ENCODE measurements around the gene ASGR1. TPM values are rescaled to one million over a fixed set of nuclear protein-coding genes. Genes with fewer than 3 reads are reported as not detected.
"Not testable (repeated sequence)": the region's sequence is repeated elsewhere in the genome, so short reads cannot be mapped to it uniquely, and the experiment has no call there.

The ASGR1 gene
- total and polyA plus RNA-seq, 12 donors: 0.32 to 1.2 (median 0.58) TPM; not detected in 2

- peak overlapping the region in 1 of 10 donors; percentile 75 for H3K27ac ChIP-seq
Measured at GRCh38 chr17:7167832-7168231, 11.3 kb downstream of the ASGR1 start.

GRCh38 chr17:7166873-7167272 lies 12.3 kb downstream of the ASGR1 start:
- ATAC-seq (no peak), DNase-seq (no peak)
- no peak overlapping the region for H3K4me3 ChIP-seq
- 91 to 92% methylated on average over 7 of the region's 7 CpGs for WGBS, 2 donors
- H3K4me1 ChIP-seq: peaks cover 0 to 20% (median 0%) of the 10 kb centered on the region in 9 donors
- H3K36me3 ChIP-seq: no peaks in the 10 kb centered on the region
- H3K27ac ChIP-seq: no peak overlapping the region
- peaks cover 0 to 22% (median 5%) of the 10 kb centered on the region in 11 donors for H3K9me3 ChIP-seq
- TF ChIP-seq, protein P1, sequence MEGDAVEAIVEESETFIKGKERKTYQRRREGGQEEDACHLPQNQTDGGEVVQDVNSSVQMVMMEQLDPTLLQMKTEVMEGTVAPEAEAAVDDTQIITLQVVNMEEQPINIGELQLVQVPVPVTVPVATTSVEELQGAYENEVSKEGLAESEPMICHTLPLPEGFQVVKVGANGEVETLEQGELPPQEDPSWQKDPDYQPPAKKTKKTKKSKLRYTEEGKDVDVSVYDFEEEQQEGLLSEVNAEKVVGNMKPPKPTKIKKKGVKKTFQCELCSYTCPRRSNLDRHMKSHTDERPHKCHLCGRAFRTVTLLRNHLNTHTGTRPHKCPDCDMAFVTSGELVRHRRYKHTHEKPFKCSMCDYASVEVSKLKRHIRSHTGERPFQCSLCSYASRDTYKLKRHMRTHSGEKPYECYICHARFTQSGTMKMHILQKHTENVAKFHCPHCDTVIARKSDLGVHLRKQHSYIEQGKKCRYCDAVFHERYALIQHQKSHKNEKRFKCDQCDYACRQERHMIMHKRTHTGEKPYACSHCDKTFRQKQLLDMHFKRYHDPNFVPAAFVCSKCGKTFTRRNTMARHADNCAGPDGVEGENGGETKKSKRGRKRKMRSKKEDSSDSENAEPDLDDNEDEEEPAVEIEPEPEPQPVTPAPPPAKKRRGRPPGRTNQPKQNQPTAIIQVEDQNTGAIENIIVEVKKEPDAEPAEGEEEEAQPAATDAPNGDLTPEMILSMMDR (IDR thresholded peaks at IDR 0.05): no peak
- peaks cover 0 to 9% (median 0%) of the 10 kb centered on the region in 7 donors for H3K27me3 ChIP-seq
- intact Hi-C loops (cut with DNase I): no loop called here

More at GRCh38 chr17:7167832-7168231, 11.3 kb downstream of the ASGR1 start:
- H3K4me3 ChIP-seq: no peak overlapping the region
- ATAC-seq (peak in 1 of 8 donors; percentile 44), DNase-seq (no peak)
- TF ChIP-seq, protein P1 (IDR thresholded peaks at IDR 0.05): no peak
- 79% methylated on average over 4 of the region's 4 CpGs for WGBS, 2 donors
- peaks cover 0 to 20% (median 0%) of the 10 kb centered on the region in 9 donors for H3K4me1 ChIP-seq
- no peaks in the 10 kb centered on the region for H3K36me3 ChIP-seq
- peaks cover 0 to 8% (median 0%) of the 10 kb centered on the region in 7 donors for H3K27me3 ChIP-seq
- intact Hi-C loops (cut with DNase I): no loop called here
- H3K9me3 ChIP-seq: peaks cover 0 to 22% (median 5%) of the 10 kb centered on the region in 11 donors

GRCh38 chr17:7159571-7159970 lies 19.6 kb downstream of the ASGR1 start:
- H3K4me3 ChIP-seq; DNase-seq; ATAC-seq; H3K27ac ChIP-seq; H3K36me3 ChIP-seq; intact Hi-C loops (cut with DNase I); H3K4me1 ChIP-seq; H3K9me3 ChIP-seq: not testable (repeated sequence)
- peaks cover 0 to 42% (median 22%) of the 10 kb centered on the region in 7 donors for H3K27me3 ChIP-seq
- 61 to 63% methylated on average over 10 of the region's 10 CpGs for WGBS, 2 donors

- H3K4me3 ChIP-seq; DNase-seq; H3K9me3 ChIP-seq; intact Hi-C loops (cut with DNase I); H3K27ac ChIP-seq; ATAC-seq; H3K36me3 ChIP-seq; H3K4me1 ChIP-seq: not testable (repeated sequence)
- H3K27me3 ChIP-seq: peaks cover 0 to 46% (median 24%) of the 10 kb centered on the region in 7 donors
- whole genome bisulfite sequencing, 2 donors: 87 to 92% methylated on average over 10 of the region's 10 CpGs
Measured at GRCh38 chr17:7158424-7158823, 20.7 kb downstream of the ASGR1 start.

GRCh38 chr17:7156342-7156940 lies 22.7 kb downstream of the ASGR1 start:
- WGBS, 2 donors: 71 to 75% methylated on average over 10 of the region's 10 CpGs
- no peaks in the 10 kb centered on the region for H3K36me3 ChIP-seq
- no peak overlapping the region for H3K27ac ChIP-seq
- TF ChIP-seq, protein P1 (IDR thresholded peaks at IDR 0.05): no peak
- peaks cover 0 to 62% (median 31%) of the 10 kb centered on the region in 7 donors for H3K27me3 ChIP-seq
- no peak for DNase-seq
- intact Hi-C loops (cut with DNase I): no loop called here
- H3K4me3 ChIP-seq: no peak overlapping the region
- no peak for ATAC-seq
- no peaks in the 10 kb centered on the region for H3K4me1 ChIP-seq
- no peaks in the 10 kb centered on the region for H3K9me3 ChIP-seq

Measured in heart right ventricle (tissue), 16 donors.